GM21390 (cell line): ENCODE data around the gene PABPC3.

ENCODE experiments used
- ATAC-seq: cut with Tn5 transposase; IDR thresholded peaks from one replicate; pipeline ENCODE4 v1.9.1; 2021; ENCODE audit not compliant: unreplicated experiment

The PABPC3 gene

DNA sequence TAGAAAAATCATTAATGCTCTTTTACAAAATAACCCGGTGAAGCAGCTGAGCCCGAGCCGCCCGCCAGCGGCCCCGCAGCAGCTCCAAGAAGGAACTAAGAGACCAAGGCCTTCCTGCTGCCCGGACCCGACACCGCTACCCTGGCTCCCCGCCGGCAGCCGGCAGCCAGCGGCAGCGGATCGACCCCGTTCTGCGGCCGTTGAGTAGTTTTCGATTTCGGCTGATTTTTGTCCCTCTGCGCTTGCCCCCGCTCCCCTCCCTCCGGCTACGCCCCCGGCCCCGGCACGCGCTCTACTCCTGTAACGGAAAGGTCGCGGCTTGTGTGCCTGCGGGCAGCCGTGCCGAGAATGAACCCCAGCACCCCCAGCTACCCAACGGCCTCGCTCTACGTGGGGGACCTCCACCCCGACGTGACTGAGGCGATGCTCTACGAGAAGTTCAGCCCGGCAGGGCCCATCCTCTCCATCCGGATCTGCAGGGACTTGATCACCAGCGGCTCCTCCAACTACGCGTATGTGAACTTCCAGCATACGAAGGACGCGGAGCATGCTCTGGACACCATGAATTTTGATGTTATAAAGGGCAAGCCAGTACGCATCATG, at the start of gene PABPC3:
TSS of gene PABPC3 (plus strand) at position 286 of the 603 bp plus-strand sequence. CDS start at position 349, 63 bp downstream.
- ATAC-seq: no peak

DNA sequence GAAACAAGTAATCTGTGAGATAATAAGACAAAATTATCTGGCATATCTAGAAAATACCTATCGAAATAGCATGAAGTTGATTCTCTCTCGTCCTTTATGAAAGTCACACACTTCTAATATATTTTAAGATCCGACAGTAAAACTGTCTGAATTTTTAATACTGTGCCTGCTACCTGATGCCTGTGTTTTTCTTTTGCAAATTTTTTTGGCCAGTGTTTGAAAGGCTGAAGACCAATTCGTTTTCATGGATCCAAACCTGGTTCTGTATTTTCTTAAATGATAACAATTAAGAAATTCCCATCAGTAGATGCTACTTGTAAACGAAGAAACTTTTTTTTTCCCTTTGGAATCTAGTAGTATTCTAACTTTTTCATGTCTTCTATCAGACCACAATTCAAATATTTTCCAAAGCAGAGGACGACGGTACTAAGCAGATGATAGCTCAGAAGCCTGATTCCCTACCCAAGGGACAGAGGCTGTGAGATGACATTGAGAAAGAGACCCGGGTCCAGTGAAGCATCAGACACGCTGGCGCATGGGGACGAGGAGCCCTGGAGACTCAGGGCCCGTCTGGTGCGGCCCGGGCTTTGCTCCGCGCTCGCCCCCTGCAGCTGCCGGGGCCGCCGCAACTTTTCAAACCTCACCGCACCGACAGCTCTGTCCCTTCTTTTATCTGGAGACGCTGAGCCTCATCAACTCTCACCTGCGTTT, 49.5 kb upstream of the PABPC3 start:
- ATAC-seq: no peak

DNA sequence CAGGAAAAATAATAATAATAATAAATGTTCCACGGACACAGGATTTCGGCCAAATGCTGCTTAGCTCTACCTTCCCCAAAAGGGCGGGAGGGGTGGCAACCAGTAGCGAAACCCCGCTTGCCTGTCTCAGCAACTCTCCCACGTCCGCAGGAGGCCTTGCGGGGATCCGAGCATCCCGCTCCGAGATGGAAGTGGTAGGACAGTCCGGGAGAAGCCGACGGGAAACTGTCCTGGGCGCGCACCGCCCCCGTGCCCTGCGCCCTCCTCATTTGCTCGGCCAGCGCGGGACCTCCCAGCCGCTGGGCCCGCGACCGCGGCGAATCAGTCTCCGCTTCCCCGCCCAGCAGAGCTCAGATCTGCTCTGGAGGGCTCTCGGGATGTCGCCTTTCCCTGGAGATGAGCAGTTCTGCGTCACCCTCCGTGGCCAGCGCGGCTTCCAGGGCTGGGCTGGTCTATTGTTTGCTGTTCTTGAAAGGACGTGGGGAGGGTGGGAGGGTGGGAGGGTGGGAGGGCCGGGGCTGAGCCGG, 48.9 kb upstream of the PABPC3 start:
- ATAC-seq: no peak

DNA sequence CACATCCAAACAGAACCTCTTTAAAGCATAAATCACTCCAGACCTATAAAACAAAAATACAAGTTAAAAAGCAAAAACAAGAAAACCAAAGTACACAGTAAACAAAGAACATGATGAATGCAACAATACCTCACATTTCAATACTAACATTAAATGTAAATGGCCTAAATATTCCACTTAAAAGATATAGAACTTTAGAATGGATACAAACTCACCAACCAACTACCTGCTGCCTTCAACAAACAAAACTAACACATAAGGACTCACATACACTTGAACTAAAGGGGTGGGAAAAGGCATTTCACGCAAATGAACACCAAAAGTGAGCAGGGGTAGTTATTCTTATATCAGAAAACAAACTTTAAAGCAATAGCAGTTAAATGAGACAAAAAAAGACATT, 44.9 kb upstream of the PABPC3 start:
- ATAC-seq: no peak

DNA sequence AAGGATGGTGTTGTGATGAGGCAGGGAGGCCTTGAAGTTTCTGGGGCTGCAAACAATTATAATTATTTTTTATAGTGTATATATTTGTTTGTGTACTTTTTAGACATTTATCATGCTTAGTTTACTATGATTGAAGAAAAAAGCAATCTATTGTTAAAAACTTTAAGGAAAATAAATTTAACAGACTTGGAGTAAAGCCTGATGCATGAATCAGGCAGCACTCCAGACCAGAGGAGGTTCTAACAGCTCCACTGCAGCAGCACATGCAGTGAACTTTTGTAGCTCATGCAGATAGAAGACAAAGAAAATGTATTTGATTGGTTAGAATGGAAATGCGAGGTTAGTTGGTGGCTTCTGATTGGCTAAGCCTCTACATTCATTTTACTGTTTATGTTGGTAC, 36.8 kb upstream of the PABPC3 start:
- no peak for ATAC-seq

DNA sequence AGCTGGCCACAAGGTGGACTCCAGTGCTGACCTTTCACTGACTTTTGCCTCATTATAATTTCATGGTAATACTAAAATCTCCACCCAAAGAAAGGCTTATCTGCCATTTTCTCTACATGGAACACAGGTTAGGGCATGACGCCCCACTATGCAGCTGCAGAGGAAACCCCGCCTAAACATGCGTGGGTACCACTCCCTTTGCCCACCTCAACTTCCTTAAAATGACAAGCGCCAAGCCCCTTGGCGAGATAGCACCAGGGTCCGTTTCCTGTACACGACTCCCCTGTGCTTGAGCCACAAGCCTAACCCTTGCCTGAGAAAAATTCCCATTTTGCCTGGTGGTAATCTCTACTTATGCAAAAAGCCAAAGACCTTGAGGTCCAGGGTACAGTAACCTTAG, 36.0 kb upstream of the PABPC3 start:
- ATAC-seq: no peak

DNA sequence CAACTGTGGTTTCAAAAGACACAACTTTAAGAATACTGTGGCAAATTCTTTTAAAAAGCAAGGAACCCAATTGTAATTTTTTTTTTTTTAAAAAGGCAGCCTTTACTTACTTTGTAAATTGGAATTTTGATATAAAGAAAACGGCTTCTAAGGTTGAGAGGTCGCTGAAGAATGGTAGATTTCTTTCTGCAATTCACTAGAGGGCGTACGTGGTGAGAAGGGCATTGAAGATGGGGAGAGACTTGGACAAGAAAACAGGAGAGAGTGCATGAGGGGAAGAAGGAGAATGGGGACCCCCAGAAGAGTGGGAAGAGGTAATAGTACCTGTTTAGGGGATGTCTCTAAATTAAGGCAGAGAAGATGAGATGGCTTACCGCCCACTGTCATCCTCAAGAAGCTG, 33.5 kb upstream of the PABPC3 start:
- ATAC-seq: no peak

DNA sequence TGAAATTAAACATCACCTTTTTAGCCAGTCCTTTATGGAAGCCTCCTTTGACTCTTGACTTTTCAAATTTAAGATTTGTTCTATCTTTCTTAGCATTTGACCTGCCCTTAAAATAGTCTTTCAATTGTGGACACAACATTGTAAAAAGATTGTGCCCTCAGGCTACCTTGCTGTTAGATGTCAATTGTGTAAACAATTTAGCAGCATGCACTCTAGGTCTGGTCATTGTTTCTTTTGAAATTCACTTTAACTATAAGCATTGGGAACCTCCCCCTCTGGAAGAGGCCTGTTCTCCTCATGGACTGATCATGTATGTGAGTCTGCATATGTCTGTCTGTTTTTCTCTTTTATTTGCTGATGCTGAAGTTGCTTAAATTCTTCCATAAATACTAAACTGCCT, 31.5 kb upstream of the PABPC3 start:
- ATAC-seq: no peak

DNA sequence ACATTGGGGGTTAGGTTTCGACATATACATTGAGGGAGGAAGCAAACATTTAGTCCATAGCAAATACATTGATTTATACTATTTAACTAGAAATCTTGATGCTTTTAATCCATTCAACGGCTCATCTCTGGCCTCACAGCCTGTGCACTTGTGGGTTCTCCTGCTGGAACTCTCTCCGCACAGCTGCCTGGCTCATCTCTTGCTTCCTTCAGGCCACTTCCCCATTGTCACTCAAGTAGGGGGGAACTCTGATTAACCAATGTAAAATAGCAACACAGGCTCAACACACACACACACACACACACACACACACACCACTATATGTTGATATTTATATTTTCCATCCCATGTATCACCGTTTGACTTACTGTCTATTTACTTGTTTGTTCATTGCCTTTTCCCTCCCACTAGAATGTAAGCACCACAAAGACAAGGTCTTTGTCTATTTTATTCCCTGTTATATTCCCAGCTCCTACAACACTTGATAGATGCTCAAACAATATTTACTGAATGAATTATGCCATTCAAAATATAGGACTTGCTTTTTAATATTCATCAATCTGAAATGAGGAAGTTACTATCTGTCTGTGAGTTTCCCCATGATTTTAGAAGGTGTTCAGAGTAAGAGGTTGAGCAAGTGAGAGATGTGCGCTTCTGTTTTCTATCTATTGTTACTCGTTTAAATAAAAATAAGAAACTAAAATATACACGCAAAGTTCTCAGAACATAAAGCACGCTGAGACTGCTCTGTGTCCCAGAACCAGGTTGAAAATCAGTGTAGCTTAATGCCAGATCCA, 29.8 kb upstream of the PABPC3 start:
- no peak for ATAC-seq

DNA sequence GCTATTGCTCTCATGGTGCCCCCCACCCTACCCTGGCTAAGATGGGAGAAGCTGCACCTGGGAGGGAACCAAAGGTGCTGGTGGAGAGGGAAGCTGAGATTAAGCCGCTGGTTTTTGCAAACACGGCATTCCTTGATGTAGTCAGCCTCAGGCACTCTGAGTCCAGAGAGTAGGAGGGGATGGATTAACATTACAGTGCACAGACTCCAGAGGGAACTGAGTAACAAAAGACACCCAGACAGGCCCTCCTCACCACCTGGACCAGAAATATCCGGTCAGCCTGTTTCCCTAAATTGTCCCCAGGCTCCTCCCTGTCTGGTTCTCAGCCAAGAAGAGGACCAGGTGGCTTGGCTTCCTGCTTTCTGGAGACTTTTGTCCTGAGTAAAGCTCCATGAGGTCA, 28.9 kb upstream of the PABPC3 start:
- no peak for ATAC-seq

DNA sequence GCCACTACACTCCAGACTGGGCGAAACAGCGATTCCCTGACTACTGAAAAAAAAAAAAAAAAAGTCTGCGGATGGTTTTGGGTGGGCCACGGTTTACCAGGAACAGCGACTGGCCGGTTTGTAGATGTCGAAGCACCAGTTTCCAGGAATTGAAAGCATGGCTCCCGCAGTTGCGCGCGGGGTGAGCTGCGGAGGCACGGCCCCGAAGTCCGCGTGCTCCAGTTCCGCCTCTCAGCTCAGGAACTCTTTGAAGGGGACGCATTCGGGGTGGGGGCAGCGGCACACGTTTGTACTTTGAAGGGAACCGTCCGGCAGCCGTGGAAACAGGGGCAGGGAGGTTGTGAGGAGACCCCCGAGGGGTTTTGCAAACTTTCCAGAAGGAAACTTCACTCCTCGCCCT, 27.1 kb upstream of the PABPC3 start:
- no peak for ATAC-seq

DNA sequence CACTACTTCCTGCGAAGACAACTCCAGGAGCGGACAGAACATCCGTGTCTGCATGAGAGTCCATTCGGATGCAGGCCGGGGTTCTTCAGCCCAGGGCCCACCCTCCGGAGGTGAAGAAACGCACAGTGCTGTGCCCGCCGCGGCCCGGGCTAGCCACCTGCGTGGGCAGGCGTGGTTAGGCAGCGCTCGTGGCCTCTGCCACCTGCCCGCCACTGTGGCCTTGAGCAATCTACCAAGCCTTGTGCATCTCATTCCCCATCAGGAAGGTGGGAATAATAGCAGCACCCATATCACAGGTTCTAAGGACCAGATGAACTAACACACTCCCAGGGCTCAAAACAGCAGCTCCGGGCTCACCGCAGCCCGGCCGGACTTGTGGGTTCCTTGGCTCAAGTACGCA, 26.7 kb upstream of the PABPC3 start:
- ATAC-seq: no peak

DNA sequence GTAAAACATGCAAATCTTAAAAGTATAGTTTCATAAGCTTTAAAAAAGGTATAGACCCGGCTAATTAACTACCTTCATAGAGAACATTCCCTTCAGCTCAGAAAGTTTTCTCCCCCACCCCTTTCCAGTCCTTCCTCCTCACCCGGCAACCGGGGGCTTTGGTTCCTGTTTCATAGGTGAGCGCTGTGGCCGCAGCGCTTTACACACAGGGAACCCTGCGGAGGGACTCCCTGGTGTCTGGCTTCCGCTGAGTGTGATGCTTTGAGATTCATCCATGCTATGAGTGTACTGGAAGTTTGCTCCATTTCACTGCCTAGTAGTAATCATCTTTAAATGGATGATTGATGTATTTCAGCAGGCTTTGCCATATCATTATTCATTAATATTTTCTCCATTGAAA, 26.0 kb upstream of the PABPC3 start:
- no peak for ATAC-seq

DNA sequence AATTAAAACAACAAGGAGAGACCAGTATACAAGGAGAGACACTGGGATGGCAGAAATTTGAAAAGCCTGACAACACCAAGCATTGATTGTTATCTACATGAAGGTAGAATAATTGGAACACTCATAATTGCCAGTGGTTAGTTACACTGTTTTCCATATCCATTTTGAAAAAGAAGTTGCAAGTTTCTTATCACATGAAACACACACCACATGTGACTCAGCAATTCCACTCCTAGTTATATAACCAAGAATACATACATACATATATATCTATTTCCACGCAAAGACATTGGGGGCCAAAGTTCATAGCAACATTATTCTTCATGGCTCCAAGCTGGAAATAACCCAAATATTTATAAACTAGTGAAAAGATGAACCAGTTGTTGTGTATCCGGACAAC, 15.2 kb upstream of the PABPC3 start:
- ATAC-seq: no peak

DNA sequence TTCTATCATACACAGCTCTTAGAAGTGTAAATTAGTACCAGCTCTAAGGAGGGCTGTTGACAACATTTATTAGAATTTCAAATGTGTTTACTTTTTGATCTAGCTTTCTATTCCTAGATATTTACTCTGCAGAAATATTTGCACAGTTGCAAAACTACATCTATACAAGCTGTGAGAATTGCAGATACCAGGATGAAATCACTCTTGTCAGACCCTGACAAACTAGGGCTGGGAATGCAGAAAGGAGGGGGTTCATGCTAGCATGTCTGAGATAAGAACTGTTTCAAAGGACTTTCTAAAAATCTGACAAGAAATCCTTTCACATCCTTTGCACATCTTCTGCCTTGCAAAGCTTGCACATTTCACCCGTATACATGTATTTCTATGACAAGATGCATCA, 11.8 kb upstream of the PABPC3 start:
- no peak for ATAC-seq

DNA sequence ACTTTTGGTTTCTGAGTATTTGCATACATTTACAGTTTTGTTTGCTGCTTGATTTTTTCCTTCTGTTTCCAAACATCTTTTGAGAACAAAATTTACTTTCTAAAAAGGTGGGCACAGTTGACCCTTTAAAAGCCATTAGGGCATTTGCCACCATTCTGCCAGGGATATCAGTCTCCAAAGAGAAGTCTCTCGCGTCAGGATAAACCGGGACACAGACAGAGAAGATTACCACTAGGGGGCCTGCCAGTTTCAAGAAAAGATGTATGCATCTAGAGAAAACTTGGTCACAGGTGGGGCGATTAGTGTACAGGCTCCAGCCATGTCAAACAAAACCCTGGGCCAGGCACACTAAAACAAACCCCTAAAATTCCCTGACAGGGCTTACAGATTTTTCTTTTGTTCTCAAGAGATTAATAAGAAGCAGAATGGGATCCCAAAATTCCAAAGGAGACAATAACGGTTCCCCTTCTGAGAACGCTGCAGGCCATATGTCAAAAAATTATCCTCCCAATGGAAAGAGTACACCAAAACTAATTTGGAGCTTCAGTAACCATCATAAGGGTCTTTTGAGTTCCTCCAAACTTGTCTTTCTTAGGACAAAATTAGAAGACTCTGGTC, 10.7 kb upstream of the PABPC3 start:
- ATAC-seq: no peak

DNA sequence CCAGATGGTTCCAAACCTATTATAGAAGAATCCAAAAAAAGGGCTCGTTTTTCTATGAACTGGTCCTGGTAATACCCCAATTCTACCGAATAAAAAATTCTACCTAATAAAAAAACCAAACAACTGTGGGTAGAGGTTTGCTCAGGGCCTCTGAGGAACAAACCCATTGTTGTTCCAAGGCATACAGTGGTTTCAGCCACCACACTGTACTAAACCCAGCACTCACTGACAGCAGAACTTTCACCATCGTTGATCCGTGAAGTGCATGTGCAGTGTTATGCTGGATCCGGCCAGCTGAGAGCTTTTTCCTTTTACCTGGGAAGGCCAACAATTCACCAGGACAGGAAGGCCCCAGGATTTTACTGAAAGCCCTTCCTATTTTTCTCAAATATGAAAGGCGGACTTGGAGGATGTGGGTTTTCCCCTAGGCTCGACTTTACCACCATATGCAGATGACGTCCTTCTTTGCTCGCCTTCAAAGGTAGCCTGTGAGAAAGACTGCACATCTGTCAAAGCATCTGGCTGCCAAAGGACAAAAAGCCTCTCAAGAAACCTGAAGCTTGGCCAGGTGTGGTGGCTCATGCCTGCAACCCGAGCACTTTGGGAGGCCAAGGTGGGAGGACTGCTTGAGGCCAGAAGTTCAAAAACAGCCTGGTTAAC, 7.2 kb upstream of the PABPC3 start:
- no peak for ATAC-seq

DNA sequence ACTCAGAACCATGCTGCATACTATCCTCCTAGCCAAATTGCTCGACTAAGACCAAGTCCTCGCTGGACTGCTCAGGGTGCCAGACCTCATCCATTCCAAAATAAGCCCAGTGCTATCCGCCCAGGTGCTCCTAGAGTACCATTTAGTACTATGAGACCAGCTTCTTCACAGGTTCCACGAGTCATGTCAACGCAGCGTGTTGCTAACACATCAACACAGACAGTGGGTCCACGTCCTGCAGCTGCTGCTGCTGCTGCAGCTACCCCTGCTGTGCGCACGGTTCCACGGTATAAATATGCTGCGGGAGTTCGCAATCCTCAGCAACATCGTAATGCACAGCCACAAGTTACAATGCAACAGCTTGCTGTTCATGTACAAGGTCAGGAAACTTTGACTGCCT, 1.5 kb downstream of the PABPC3 start:
- no peak for ATAC-seq

DNA sequence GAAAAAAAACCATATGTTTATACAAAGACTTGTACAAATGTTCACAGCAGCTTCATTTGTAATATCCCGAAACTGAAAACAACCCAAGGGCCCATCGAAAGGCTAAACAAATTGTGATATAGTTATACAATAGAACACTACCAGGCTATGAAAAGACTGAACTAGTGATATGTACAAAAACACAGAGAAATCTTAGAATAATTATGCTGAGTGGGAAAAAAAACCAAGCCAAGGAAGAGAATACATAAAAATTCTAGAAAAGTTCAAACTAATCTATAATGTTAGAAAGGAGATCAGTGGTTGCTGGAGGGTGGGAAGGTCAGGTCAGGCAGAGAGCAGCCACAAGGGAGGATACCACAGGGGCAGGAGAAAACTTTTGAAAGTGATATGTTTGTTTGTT, 7.8 kb downstream of the PABPC3 start:
- no peak for ATAC-seq

DNA sequence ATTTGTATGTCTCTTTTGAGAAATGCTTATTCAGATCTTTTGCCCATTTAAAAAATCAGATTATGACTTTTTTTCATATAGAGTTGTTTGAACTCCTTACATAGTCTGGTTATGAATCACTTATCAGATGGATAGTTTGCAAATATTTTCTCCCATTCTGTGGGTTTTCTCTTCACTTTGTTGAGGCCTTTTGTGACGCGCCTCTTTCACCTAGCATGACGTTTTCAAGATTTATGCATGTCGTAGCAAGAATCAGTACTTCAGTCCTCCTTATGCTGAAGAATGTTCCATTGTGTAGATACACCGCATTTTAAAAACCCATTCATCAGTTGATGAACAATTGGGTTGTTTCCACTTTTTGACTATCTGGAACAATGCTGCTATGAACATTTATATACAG, 13.4 kb downstream of the PABPC3 start:
- no peak for ATAC-seq

DNA sequence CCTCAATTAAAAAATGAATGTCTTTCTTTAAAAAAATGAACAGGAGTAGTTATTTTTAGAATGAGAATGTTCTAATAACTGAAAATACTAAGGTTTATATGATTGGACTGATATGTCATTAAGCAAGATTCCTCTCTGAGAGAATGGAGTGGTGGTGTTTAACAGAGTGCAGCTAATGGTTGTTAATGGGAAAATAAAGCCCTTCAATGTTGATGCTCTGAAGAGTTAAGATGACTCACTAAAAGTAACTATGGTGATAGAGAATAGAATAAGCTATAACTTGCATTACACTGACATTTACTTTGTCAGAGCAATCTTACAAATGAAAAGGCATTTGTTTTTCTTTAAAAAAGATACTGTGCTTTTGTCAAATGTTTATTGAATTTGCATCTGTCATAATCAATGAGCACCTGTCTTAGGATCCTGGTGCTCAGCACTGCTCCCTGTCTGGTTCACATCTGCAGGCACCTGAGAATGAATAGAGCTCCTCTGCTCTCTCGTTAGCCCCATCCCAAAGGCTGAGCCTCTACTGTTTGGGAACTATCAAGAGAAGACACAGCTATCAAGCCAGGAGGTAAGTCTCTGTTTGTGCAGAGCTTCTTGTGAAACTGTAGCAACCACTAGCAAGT, 15.1 kb downstream of the PABPC3 start:
- ATAC-seq: no peak
